Measurements from ENCODE around the gene NFIC. TPM values are rescaled to one million over a fixed set of nuclear protein-coding genes. Genes with fewer than 3 reads are reported as not detected.
"Not testable (repeated sequence)": the region's sequence is repeated elsewhere in the genome, so short reads cannot be mapped to it uniquely, and the experiment has no call there.

The NFIC gene
- polyA plus RNA-seq, 1 of the 3 experiments (the other 2 are of a cell fraction): 7.2 TPM

DNA sequence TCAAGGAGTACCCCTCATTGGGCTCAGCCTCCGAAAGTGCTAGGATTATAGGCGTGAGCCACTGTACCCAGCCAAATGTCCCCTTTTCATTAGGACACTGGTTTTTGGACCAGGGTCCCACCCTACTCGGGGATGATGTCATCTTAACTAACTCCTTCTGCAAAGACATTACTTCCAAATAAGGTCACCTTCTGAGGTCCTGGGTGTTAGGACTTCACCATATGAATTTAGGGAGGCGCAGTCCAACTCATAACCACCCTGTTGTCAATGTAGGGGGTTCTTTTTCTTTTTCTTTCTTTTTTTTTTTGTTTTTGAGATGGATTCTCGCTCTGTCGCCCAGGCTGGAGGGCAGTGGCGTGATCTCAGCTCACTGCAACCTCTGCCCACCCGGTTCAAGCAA, 32.7 kb upstream of the NFIC start:
- H3K4me1 ChIP-seq (ENCODE audit: control insufficient read depth in 1 of 2, insufficient read depth in 2 of 2, low read depth in 1 of 2, low read length in 1 of 2): peaks cover 7 to 23% of the 10 kb centered on the region in 2 experiments; a peak in 3 of 4 replicates
- no peaks in the 10 kb centered on the region for H3K9me3 ChIP-seq
- no peaks in the 10 kb centered on the region for H3K79me2 ChIP-seq (ENCODE audit: insufficient read depth)
- no peaks in the 10 kb centered on the region for H3K27me3 ChIP-seq (ENCODE audit: insufficient read depth)
- H3F3A ChIP-seq (replicated peaks; ENCODE audit: insufficient read depth): no peaks in the 10 kb centered on the region
- no peak overlapping the region for H3K4me3 ChIP-seq (ENCODE audit: low read depth in 2 of 2, low read length in 1 of 2)
- H3K36me3 ChIP-seq (replicated peaks in 1 of 2; ENCODE audit: control insufficient read depth in 1 of 2, insufficient read depth in 2 of 2, low read length in 1 of 2): no peaks in the 10 kb centered on the region
- no peak overlapping the region for H3K9ac ChIP-seq
- no peak overlapping the region for H3K4me2 ChIP-seq
- 84% methylated on average over 8 of the region's 8 CpGs for WGBS (ENCODE audit: low lambda C conversion rate)
- no peak overlapping the region for H2AFZ ChIP-seq (ENCODE audit: low read depth)
- ChIA-PET POLR2A (no interaction called here), CTCF (interaction anchor here (0.7 to 1.0 kb wide), 2 partner anchors 95 to 107 kb away, joined by 3 to 4 read pairs; no protein-coding TSS in a partner anchor)
- DNase-seq: no peak
- no peaks in the 10 kb centered on the region for H4K20me1 ChIP-seq (ENCODE audit: insufficient read depth)
- no peaks in the 10 kb centered on the region for H3K9me2 ChIP-seq
- H3K27ac ChIP-seq (ENCODE audit: low read depth in 2 of 2, low read length in 1 of 2): no peak overlapping the region
- no peak for TF ChIP-seq EP300 (IDR thresholded peaks at IDR 0.05; ENCODE audit: borderline replicate concordance in 1 of 2, low read depth in 1 of 2, low read length in 1 of 2)
- TF ChIP-seq RCOR1 (IDR thresholded peaks at IDR 0.05; ENCODE audit: low read length): no peak
- TF ChIP-seq ELF1 (IDR thresholded peaks at IDR 0.05): no peak
- no peak for TF ChIP-seq RFX5 (IDR thresholded peaks at IDR 0.05; ENCODE audit: low read length)
- no peak for TF ChIP-seq FOSL2 (IDR thresholded peaks at IDR 0.05; ENCODE audit: borderline replicate concordance, low read depth)
- TF ChIP-seq, protein P1, sequence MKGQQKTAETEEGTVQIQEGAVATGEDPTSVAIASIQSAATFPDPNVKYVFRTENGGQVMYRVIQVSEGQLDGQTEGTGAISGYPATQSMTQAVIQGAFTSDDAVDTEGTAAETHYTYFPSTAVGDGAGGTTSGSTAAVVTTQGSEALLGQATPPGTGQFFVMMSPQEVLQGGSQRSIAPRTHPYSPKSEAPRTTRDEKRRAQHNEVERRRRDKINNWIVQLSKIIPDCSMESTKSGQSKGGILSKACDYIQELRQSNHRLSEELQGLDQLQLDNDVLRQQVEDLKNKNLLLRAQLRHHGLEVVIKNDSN (IDR thresholded peaks at IDR 0.05; ENCODE audit: borderline replicate concordance, low read depth): no peak
- TF ChIP-seq, protein P2, sequence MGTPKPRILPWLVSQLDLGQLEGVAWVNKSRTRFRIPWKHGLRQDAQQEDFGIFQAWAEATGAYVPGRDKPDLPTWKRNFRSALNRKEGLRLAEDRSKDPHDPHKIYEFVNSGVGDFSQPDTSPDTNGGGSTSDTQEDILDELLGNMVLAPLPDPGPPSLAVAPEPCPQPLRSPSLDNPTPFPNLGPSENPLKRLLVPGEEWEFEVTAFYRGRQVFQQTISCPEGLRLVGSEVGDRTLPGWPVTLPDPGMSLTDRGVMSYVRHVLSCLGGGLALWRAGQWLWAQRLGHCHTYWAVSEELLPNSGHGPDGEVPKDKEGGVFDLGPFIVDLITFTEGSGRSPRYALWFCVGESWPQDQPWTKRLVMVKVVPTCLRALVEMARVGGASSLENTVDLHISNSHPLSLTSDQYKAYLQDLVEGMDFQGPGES (IDR thresholded peaks at IDR 0.05; ENCODE audit: low read depth, low read length): no peak
- no peak for TF ChIP-seq GATA2 (CRISPR knock-in tag; IDR thresholded peaks at IDR 0.05)
- no peak for TF ChIP-seq GABPA (IDR thresholded peaks at IDR 0.05; ENCODE audit: low read depth)
- TF ChIP-seq, protein P3, sequence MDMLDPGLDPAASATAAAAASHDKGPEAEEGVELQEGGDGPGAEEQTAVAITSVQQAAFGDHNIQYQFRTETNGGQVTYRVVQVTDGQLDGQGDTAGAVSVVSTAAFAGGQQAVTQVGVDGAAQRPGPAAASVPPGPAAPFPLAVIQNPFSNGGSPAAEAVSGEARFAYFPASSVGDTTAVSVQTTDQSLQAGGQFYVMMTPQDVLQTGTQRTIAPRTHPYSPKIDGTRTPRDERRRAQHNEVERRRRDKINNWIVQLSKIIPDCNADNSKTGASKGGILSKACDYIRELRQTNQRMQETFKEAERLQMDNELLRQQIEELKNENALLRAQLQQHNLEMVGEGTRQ (IDR thresholded peaks at IDR 0.05; ENCODE audit: borderline replicate concordance, low read depth, low read length): no peak
- TF ChIP-seq MXI1 (IDR thresholded peaks at IDR 0.05; ENCODE audit: low read depth, low read length): no peak
- no peak for TF ChIP-seq NFIC (IDR thresholded peaks at IDR 0.05; ENCODE audit: borderline replicate concordance)
- TF ChIP-seq EZH2phosphoT487 (IDR thresholded peaks at IDR 0.05; ENCODE audit: borderline replicate concordance, low read depth): no peak
- TF ChIP-seq, protein P4, sequence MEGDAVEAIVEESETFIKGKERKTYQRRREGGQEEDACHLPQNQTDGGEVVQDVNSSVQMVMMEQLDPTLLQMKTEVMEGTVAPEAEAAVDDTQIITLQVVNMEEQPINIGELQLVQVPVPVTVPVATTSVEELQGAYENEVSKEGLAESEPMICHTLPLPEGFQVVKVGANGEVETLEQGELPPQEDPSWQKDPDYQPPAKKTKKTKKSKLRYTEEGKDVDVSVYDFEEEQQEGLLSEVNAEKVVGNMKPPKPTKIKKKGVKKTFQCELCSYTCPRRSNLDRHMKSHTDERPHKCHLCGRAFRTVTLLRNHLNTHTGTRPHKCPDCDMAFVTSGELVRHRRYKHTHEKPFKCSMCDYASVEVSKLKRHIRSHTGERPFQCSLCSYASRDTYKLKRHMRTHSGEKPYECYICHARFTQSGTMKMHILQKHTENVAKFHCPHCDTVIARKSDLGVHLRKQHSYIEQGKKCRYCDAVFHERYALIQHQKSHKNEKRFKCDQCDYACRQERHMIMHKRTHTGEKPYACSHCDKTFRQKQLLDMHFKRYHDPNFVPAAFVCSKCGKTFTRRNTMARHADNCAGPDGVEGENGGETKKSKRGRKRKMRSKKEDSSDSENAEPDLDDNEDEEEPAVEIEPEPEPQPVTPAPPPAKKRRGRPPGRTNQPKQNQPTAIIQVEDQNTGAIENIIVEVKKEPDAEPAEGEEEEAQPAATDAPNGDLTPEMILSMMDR (IDR thresholded peaks at IDR 0.05): no peak
- TF ChIP-seq, protein P5, sequence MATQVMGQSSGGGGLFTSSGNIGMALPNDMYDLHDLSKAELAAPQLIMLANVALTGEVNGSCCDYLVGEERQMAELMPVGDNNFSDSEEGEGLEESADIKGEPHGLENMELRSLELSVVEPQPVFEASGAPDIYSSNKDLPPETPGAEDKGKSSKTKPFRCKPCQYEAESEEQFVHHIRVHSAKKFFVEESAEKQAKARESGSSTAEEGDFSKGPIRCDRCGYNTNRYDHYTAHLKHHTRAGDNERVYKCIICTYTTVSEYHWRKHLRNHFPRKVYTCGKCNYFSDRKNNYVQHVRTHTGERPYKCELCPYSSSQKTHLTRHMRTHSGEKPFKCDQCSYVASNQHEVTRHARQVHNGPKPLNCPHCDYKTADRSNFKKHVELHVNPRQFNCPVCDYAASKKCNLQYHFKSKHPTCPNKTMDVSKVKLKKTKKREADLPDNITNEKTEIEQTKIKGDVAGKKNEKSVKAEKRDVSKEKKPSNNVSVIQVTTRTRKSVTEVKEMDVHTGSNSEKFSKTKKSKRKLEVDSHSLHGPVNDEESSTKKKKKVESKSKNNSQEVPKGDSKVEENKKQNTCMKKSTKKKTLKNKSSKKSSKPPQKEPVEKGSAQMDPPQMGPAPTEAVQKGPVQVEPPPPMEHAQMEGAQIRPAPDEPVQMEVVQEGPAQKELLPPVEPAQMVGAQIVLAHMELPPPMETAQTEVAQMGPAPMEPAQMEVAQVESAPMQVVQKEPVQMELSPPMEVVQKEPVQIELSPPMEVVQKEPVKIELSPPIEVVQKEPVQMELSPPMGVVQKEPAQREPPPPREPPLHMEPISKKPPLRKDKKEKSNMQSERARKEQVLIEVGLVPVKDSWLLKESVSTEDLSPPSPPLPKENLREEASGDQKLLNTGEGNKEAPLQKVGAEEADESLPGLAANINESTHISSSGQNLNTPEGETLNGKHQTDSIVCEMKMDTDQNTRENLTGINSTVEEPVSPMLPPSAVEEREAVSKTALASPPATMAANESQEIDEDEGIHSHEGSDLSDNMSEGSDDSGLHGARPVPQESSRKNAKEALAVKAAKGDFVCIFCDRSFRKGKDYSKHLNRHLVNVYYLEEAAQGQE (IDR thresholded peaks at IDR 0.05; ENCODE audit: low read depth, low read length): no peak
- no peak for TF ChIP-seq SIN3A (IDR thresholded peaks at IDR 0.05; ENCODE audit: borderline replicate concordance, low read depth, low read length)
- TF ChIP-seq, protein P6, sequence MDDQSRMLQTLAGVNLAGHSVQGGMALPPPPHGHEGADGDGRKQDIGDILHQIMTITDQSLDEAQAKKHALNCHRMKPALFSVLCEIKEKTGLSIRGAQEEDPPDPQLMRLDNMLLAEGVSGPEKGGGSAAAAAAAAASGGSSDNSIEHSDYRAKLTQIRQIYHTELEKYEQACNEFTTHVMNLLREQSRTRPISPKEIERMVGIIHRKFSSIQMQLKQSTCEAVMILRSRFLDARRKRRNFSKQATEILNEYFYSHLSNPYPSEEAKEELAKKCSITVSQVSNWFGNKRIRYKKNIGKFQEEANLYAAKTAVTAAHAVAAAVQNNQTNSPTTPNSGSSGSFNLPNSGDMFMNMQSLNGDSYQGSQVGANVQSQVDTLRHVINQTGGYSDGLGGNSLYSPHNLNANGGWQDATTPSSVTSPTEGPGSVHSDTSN (IDR thresholded peaks at IDR 0.05): no peak

DNA sequence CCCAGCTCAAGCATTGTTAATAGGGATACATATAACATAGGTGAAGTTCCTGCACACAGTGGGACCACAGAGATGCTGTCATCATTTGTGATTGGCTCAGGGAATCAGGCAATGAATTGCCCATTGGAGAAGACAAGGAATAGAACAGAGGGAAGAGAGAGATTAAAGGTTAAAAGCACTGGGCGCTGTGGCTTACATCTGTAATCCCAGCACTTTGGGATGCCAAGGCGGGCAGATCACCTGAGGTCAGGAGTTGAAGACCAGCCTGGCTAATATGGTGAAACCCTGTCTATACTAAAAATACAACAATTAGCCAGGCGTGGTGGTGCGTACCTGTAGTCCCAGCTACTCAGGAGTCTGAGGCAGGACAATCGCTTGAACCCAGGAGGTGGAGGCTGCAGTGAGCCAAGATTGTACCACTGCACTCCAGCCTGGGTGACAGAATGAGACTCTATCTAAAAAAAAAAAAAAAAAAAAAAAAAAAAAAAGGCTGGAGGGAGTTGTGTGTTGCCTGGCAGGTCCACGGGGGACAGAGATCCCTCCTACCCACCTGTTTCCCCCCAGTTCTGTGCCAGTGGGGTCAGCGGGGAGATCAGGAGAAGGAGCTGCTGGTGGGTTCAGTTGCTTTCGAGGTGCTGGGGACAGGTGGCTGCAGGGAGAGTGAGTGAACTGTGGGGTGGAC, 31.5 kb upstream of the NFIC start:
- DNase-seq; H3K9me3 ChIP-seq; H3K4me3 ChIP-seq (ENCODE audit: low read depth in 2 of 2, low read length in 1 of 2); H3F3A ChIP-seq (replicated peaks; ENCODE audit: insufficient read depth); POLR2A ChIA-PET; H3K36me3 ChIP-seq (replicated peaks in 1 of 2; ENCODE audit: control insufficient read depth in 1 of 2, insufficient read depth in 2 of 2, low read length in 1 of 2); H3K27me3 ChIP-seq (ENCODE audit: insufficient read depth); H3K9me2 ChIP-seq; H4K20me1 ChIP-seq (ENCODE audit: insufficient read depth); H2AFZ ChIP-seq (ENCODE audit: low read depth); H3K9ac ChIP-seq; H3K79me2 ChIP-seq (ENCODE audit: insufficient read depth): not testable (repeated sequence)
- CTCF ChIA-PET: interaction anchor here (1.3 to 2.7 kb wide), 5 partner anchors 7 to 137 kb away, joined by 3 to 15 read pairs (median 7); no protein-coding TSS in a partner anchor
- peak overlapping the region in 1 of 2 experiments; percentile 83; a peak in 1 of 4 replicates for H3K27ac ChIP-seq (ENCODE audit: low read depth in 2 of 2, low read length in 1 of 2)
- WGBS (ENCODE audit: low lambda C conversion rate): 78% methylated on average over 7 of the region's 8 CpGs
- peaks cover 7 to 23% of the 10 kb centered on the region in 2 experiments; a peak in 3 of 4 replicates for H3K4me1 ChIP-seq (ENCODE audit: control insufficient read depth in 1 of 2, insufficient read depth in 2 of 2, low read depth in 1 of 2, low read length in 1 of 2)
- 0 out of 2 replicates have a peak overlapping the region, but pooled peaks have one; percentile 19 for H3K4me2 ChIP-seq

All from SK-N-SH (cell line).